Breast epithelium (tissue), 4 donors: ENCODE results near the gene ATP5ME. TPM values are rescaled to one million over a fixed set of nuclear protein-coding genes. Genes with fewer than 3 reads are reported as not detected.

Source experiments
- DNase-seq, 2 donors: peaks; one replicate each; pipeline ENCODE4 v3.0.0-alpha.2; 2019; ENCODE audit warnings: low spot score in 2 of 2
- H3K27ac ChIP-seq, 2 donors: fragments of 200-600 bp; sonication (generic) in 1 of 2; one replicate each; pipeline ENCODE4 v1.5.1; 2016 to 2019; ENCODE audit warnings: mild to moderate bottlenecking in 1 of 2
- H3K27me3 ChIP-seq, 2 donors: fragments of 200-600 bp; sonication (generic) in 1 of 2; one replicate each; pipeline versions ENCODE4 v1.5.1 to v1.6.0; 2017 to 2019; ENCODE audit warnings: control low read depth in 1 of 2, mild to moderate bottlenecking in 1 of 2
- H3K36me3 ChIP-seq: fragments of 200-600 bp; one replicate; pipeline ENCODE4 v1.5.1; 2019
- H3K4me1 ChIP-seq, 2 donors: fragments of 200-600 bp; sonication (generic); one replicate each; pipeline ENCODE4 v1.5.1; 2016 to 2019; ENCODE audit warnings: control low read depth in 1 of 2
- H3K4me3 ChIP-seq, 3 donors: fragments of 200-600 bp; sonication (generic); 1 replicate in 2 of 3; 2 replicates in 1 of 3; pipeline ENCODE4 v1.5.1; 2016 to 2019; ENCODE audit warnings: mild to moderate bottlenecking in 3 of 3, moderate library complexity in 2 of 3
- H3K9me3 ChIP-seq, 2 donors: fragments of 200-600 bp; sonication (generic) in 1 of 2; one replicate each; pipeline ENCODE4 v1.5.1; 2016 to 2019; ENCODE audit warnings: control low read depth in 1 of 2
- POLR2A ChIP-seq: fragments of 450-650 bp; IDR thresholded peaks from one replicate; pipeline ENCODE4 v1.6.1; 2016; ENCODE audit warnings: antibody characterized with exemption, mild to moderate bottlenecking, moderate library complexity
- POLR2AphosphoS5 ChIP-seq, 3 donors: sonication (generic); formaldehyde crosslinking; IDR thresholded peaks; one replicate each; pipeline ENCODE4 v1.6.1; 2017; ENCODE audit warnings: antibody characterized with exemption in 3 of 3
- intact Hi-C: fragments of 100-400 bp; cut with DNase I; formaldehyde crosslinking; loops from one replicate; pipeline ENCODE4 v1.15.1; 2023; ENCODE audit warnings: low total_unique reads
- total RNA-seq, 3 donors: library from RNA; depleted of rRNA; stranded (reverse); fragments of >200 nt; gene quantifications; one replicate each; pipeline ENCODE4 v1.1.0, GENCODE V29; 2016
- TF ChIP-seq, protein P1 (sequence below), 3 donors: fragments of 450-650 bp; IDR thresholded peaks; one replicate each; pipeline ENCODE4 v1.5.1; 2016 to 2017; ENCODE audit warnings: antibody characterized with exemption in 3 of 3, mild to moderate bottlenecking in 3 of 3, moderate library complexity in 3 of 3

ATP5ME gene
- total RNA-seq, 3 donors from 2014 or later, result 108 to 179 (median 128) TPM

DNA sequence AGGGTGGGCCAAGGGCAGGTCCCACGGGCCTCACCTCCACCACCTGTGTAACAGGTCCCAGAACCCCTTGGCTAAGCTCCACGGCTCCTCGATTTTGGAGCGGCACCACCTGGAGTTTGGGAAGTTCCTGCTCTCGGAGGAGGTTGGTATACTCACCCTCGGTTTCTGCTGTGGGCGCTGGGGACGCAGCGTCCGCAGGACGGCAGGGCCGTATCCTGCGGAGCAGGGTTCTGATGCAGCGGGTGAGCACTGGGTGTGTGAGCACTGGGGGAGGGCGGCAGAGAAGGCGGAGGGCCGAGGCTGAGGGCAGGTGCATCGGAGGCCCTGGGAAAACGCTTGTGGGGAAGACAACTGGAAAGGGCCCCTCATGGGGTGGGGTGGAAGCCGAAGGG lies 11.0 kb downstream of the ATP5ME start:
- Histone ChIP-seq H3K36me3 (no peaks in the 10 kb centered on the region), H3K9me3 (no peaks in the 10 kb centered on the region), H3K27me3 (no peaks in the 10 kb centered on the region), H3K27ac (peak overlapping the region in 1 of 2 donors; percentile 44), H3K4me1 (no peaks in the 10 kb centered on the region), H3K4me3 (peak overlapping the region; percentile 54 to 83 (median 80))
- no peak for TF ChIP-seq POLR2AphosphoS5 (IDR thresholded peaks at IDR 0.05)
- TF ChIP-seq POLR2A, result no peak
- TF ChIP-seq, protein P1, sequence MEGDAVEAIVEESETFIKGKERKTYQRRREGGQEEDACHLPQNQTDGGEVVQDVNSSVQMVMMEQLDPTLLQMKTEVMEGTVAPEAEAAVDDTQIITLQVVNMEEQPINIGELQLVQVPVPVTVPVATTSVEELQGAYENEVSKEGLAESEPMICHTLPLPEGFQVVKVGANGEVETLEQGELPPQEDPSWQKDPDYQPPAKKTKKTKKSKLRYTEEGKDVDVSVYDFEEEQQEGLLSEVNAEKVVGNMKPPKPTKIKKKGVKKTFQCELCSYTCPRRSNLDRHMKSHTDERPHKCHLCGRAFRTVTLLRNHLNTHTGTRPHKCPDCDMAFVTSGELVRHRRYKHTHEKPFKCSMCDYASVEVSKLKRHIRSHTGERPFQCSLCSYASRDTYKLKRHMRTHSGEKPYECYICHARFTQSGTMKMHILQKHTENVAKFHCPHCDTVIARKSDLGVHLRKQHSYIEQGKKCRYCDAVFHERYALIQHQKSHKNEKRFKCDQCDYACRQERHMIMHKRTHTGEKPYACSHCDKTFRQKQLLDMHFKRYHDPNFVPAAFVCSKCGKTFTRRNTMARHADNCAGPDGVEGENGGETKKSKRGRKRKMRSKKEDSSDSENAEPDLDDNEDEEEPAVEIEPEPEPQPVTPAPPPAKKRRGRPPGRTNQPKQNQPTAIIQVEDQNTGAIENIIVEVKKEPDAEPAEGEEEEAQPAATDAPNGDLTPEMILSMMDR (IDR thresholded peaks at IDR 0.05), result no peak
- intact Hi-C loops, result no loop called here
- no peak for DNase-seq

DNA sequence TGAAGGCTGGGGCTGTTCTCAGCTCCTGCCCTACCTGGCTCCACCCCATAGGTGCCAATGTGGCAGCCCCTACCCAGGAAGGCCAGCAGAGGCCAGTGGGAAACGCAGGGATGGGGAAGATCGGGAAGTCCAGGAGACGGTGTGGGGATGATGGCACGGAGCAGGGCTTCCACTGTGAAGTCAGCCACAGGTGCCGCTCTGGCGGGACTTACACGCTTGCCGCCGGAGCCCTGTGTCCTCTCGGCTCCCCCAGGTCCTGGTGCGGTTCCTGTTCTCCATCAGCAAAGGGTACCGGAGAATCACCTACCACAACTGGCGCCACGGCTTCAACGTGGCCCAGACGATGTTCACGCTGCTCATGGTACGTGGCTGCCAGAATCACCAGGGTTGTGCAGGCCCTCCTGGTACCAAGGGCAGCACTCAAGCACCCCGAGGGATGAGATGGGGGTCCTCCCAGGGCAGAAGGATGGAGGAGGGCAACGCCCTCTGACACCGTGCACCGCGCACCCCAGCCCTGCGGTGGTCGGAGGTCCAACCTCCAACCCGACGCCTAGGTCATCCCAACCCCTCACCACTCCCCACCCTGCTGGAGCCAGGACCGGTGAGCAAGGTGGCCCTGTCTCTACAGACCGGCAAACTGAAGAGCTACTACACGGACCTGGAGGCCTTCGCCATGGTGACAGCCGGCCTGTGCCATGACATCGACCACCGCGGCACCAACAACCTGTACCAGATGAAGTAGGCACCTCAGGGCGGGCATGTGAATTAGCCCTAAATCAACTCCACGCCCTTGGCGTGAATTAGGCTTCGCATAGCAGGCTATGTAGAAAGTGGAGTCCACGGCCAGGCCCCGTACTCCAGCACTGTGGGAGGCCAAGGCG lies 12.0 kb downstream of the ATP5ME start:
- Histone ChIP-seq H3K4me1 (no peaks in the 10 kb centered on the region), H3K27me3 (no peaks in the 10 kb centered on the region), H3K36me3 (no peaks in the 10 kb centered on the region), H3K4me3 (no peak overlapping the region), H3K27ac (no peak overlapping the region), H3K9me3 (no peaks in the 10 kb centered on the region)
- TF ChIP-seq, protein P1 (IDR thresholded peaks at IDR 0.05), result no peak
- TF ChIP-seq POLR2A (no peak), POLR2AphosphoS5 (IDR thresholded peaks at IDR 0.05) (no peak)
- no peak for DNase-seq
- intact Hi-C loops, result no loop called here

GRCh38 chr4:661231-661630 lies 12.8 kb downstream of the ATP5ME start:
- no peaks in the 10 kb centered on the region for H3K36me3 ChIP-seq
- peaks cover 0 to 3% of the 10 kb centered on the region in 2 donors for H3K27me3 ChIP-seq
- H3K4me3 ChIP-seq, result no peak overlapping the region
- DNase-seq, result no peak
- no peaks in the 10 kb centered on the region for H3K4me1 ChIP-seq
- H3K27ac ChIP-seq, result no peak overlapping the region
- intact Hi-C loops, result no loop called here
- no peaks in the 10 kb centered on the region for H3K9me3 ChIP-seq
- TF ChIP-seq POLR2A (no peak), POLR2AphosphoS5 (IDR thresholded peaks at IDR 0.05) (no peak)
- TF ChIP-seq, protein P1 (IDR thresholded peaks at IDR 0.05), result no peak

GRCh38 chr4:660401-660800 lies 13.7 kb downstream of the ATP5ME start:
- TF ChIP-seq, protein P1 (IDR thresholded peaks at IDR 0.05), result no peak
- TF ChIP-seq POLR2AphosphoS5 (IDR thresholded peaks at IDR 0.05), result no peak
- TF ChIP-seq POLR2A, result no peak
- intact Hi-C loops, result no loop called here
- H3K4me3 ChIP-seq, result no peak overlapping the region
- no peak for DNase-seq
- no peaks in the 10 kb centered on the region for H3K9me3 ChIP-seq
- H3K4me1 ChIP-seq, result no peaks in the 10 kb centered on the region
- H3K27me3 ChIP-seq, result peaks cover 0 to 10% of the 10 kb centered on the region in 2 donors
- no peaks in the 10 kb centered on the region for H3K36me3 ChIP-seq
- no peak overlapping the region for H3K27ac ChIP-seq

GRCh38 chr4:659851-660250 lies 14.2 kb downstream of the ATP5ME start:
- no peak overlapping the region for H3K27ac ChIP-seq
- no peaks in the 10 kb centered on the region for H3K36me3 ChIP-seq
- intact Hi-C loops, result loop anchor here (10.0 kb wide), 1 partner anchor 905 kb away; no protein-coding TSS in a partner anchor
- no peaks in the 10 kb centered on the region for H3K9me3 ChIP-seq
- TF ChIP-seq POLR2AphosphoS5 (IDR thresholded peaks at IDR 0.05), result no peak
- no peaks in the 10 kb centered on the region for H3K4me1 ChIP-seq
- no peak overlapping the region for H3K4me3 ChIP-seq
- no peak for DNase-seq
- H3K27me3 ChIP-seq, result peaks cover 0 to 15% of the 10 kb centered on the region in 2 donors
